ENCODE results near the gene POLQ.
"Not testable (repeated sequence)": the region's sequence is repeated elsewhere in the genome, so short reads cannot be mapped to it uniquely, and the experiment has no call there.

Gene POLQ

DNA sequence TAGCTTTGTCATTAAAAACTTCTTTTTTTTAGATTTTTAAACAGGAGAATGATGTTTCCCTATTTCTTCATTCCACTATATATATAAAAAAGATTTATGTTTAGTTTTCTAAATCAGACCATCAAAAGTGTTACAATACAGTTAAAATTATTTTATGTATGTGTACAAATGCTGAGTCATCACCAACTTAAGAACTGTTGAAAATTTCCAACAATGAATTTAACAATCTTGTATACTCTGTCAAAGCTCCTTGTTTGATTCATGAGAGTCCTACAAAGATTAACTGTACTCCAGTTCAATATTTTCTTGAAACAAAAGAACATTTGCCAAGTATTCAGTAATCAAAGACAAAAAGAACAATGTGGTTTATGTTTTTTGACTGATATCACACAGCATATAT is 82.0 kb downstream of the POLQ start:
- ChIA-PET POLR2A (ENCODE audit: low non-redundant PET) (no interaction called here), CTCF (interaction anchor here (0.6 kb wide), 1 partner anchor 31 kb away, joined by 3 read pairs; no protein-coding TSS in a partner anchor)
- no peak overlapping the region for H3K27ac ChIP-seq
- no peak for DNase-seq (ENCODE audit: low spot score)
- TF ChIP-seq, protein P1, sequence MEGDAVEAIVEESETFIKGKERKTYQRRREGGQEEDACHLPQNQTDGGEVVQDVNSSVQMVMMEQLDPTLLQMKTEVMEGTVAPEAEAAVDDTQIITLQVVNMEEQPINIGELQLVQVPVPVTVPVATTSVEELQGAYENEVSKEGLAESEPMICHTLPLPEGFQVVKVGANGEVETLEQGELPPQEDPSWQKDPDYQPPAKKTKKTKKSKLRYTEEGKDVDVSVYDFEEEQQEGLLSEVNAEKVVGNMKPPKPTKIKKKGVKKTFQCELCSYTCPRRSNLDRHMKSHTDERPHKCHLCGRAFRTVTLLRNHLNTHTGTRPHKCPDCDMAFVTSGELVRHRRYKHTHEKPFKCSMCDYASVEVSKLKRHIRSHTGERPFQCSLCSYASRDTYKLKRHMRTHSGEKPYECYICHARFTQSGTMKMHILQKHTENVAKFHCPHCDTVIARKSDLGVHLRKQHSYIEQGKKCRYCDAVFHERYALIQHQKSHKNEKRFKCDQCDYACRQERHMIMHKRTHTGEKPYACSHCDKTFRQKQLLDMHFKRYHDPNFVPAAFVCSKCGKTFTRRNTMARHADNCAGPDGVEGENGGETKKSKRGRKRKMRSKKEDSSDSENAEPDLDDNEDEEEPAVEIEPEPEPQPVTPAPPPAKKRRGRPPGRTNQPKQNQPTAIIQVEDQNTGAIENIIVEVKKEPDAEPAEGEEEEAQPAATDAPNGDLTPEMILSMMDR (conservative IDR thresholded peaks at IDR 0.05; ENCODE audit: low read depth), result no peak

DNA sequence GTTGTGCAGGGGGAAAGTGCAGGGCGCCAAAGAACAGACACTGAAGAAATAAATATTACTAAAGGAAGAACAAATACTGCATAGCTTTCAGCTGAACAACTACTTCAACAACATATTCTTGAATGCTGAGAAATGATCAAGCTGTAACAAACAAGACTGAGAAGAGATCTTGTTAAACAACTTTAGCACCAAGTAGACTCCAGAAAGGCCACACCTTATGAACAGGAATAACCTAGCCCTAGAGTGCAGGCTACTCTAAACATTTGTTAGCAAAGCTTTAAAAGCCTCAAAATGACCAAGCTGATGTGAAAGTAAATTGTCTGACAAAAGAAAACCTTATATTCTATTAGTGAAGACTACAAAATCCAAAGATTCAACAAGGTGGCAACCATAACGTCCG is 83.2 kb downstream of the POLQ start:
- CTCF ChIA-PET, result no interaction called here
- no peak for DNase-seq (ENCODE audit: low spot score)
- TF ChIP-seq, protein P1 (conservative IDR thresholded peaks at IDR 0.05; ENCODE audit: low read depth), result no peak
- no peak overlapping the region for H3K27ac ChIP-seq
- POLR2A ChIA-PET (ENCODE audit: low non-redundant PET), result no interaction called here

DNA sequence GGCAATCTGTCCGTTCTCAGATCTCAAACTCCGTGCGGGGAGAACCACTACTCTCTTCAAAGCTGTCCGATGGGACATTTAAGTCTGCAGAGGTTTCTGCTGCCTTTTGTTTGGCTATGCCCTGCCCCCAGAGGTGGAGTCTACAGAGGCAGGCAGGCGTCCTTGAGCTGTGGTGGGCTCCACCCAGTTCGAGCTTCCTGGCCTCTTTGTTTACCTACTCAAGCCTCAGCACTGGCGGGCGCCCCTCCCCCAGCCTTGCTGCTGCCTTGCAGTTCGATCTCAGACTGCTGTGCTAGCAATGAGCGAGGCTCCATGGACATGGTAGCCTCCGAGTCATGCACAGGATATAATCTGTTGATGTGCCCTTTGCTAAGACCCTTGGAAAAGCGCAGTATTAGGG is 94.0 kb downstream of the POLQ start:
- POLR2A ChIA-PET (ENCODE audit: low non-redundant PET); H3K27ac ChIP-seq; DNase-seq (ENCODE audit: low spot score); CTCF ChIA-PET: not testable (repeated sequence)

DNA sequence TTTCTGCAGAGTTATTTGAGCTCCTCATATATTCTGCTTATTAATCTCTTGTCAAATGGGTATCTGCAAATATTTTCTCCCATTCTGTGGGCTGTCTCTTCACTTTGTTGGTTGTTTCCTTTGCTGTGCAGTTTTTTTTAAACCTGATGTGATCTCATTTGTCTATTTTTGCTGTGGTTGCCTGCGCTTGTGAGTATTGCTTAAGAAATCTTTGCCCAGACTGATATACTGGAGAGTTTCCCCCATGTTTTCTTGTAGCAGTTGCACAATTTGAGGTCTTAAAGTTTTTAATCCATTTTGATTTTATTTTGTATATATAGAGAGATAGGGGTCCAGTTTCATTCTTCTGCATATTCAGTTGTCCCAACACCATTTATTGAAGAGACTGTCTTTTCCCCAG is 102.3 kb downstream of the POLQ start:
- TF ChIP-seq, protein P1 (conservative IDR thresholded peaks at IDR 0.05; ENCODE audit: low read depth), result no peak
- no peak for DNase-seq (ENCODE audit: low spot score)
- no peak overlapping the region for H3K27ac ChIP-seq
- ChIA-PET POLR2A (ENCODE audit: low non-redundant PET) (no interaction called here), CTCF (interaction anchor here (0.6 kb wide), 1 partner anchor 227 kb away, joined by 4 read pairs; no protein-coding TSS in a partner anchor)

DNA sequence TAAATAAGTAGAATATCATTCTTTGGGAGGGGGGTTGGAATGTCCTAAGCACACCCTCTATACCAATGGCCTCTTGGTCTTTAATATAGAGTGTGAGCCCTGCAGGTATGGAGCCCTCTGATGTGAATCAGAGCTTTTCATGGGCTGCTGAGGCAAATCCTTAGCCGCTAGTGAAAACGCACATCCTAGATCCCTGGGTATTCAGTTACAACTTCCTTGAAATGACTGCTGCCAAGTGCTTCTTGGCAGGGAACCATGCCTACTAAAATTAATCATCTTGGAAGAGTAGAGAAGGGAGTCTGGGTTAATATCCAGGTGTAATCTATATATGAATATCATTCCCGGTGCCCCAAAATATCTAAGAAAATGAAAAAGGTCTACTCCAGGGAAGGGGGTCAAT is 109.1 kb downstream of the POLQ start:
- ChIA-PET CTCF (interaction anchor here (0.6 kb wide), 1 partner anchor 265 kb away, joined by 3 read pairs; no protein-coding TSS in a partner anchor), POLR2A (ENCODE audit: low non-redundant PET) (no interaction called here)
- no peak overlapping the region for H3K27ac ChIP-seq
- TF ChIP-seq, protein P1 (conservative IDR thresholded peaks at IDR 0.05; ENCODE audit: low read depth), result no peak
- no peak for DNase-seq (ENCODE audit: low spot score)

DNA sequence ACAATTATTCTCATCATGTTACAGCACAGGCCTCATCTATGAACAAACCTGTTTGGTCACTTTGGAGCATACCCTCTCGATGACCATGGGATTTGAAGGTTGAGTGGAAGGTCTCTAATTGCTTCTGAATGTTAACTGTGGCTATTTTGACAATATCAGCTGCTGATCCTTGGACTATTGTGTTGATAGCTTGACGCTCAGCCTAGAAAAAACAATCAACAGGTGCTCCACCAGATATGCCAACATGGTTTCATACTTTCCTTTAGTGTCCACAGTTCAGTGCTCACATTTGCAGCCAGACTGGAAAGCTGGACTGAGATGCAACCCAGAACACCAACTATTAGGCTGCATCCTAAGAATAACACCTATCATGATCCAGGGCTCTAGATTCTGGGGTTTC is 109.7 kb downstream of the POLQ start:
- no peak overlapping the region for H3K27ac ChIP-seq
- TF ChIP-seq, protein P1 (conservative IDR thresholded peaks at IDR 0.05; ENCODE audit: low read depth), result no peak
- ChIA-PET CTCF (no interaction called here), POLR2A (ENCODE audit: low non-redundant PET) (no interaction called here)
- DNase-seq (ENCODE audit: low spot score), result no peak

DNA sequence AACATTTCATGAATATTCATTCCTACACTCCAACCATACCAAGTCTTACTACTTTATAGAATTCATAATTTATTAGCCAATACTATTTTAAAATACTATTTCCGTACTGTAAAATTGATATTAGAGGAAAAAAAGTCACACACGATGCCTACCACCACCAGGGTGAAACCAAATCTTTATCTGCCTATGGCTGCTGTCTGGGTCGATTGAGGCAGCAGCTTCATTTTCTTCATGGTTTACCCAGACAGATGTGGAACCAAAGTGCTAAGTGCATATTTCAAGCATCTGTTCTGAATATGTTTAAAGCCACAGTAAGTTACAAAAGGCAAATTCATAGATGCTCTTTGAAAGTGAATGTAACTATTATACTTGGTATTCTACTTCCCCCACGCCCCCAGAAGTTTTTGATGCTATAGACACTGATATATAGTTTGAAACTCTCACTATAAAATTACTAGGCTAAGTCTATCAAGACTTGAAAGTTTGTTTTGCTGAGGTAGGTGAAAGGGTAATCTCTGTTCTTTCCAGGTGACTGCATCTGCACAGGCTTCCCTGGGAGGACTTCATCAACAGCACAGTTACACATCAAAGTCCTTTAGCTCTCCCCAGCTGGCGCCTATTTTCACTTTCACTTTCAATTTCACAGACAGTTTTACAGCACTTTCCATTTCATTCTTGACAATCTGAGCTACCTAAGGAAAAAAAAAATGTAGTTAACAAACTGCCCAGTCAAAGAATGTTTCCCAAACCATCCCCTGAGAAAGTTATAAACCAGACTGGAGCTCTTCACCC is 113.9 kb downstream of the POLQ start:
- CTCF ChIA-PET, result interaction anchor here (0.6 kb wide), 1 partner anchor 32 kb away, joined by 3 read pairs; no protein-coding TSS in a partner anchor
- DNase-seq (ENCODE audit: low spot score), result no peak
- no peak overlapping the region for H3K27ac ChIP-seq
- POLR2A ChIA-PET (ENCODE audit: low non-redundant PET), result no interaction called here
- TF ChIP-seq, protein P1 (conservative IDR thresholded peaks at IDR 0.05; ENCODE audit: low read depth), result no peak

Measured in RWPE1 (cell line).